NCI-H2227 treated with DMSO at 0.1 percent for 48 hours (cell line): ENCODE measurements around the gene GUCA2B.

Experiments
- DNase-seq: peaks from one replicate; lab custom pipeline; 2025; lab: John Stamatoyannopoulos, UW

Gene GUCA2B

GRCh38 chr1:42189931-42190853 lies 37.0 kb downstream of the GUCA2B start:
- DNase-seq = no peak

- no peak for DNase-seq
Measured at GRCh38 chr1:42191319-42191718, 38.1 kb downstream of the GUCA2B start.

- no peak for DNase-seq
Measured at GRCh38 chr1:42192106-42192505, 38.9 kb downstream of the GUCA2B start.

GRCh38 chr1:42195841-42196240 lies 42.6 kb downstream of the GUCA2B start:
- no peak for DNase-seq

- DNase-seq = no peak
Measured at GRCh38 chr1:42198251-42198650, 45.0 kb downstream of the GUCA2B start.

GRCh38 chr1:42201986-42202385 lies 48.8 kb downstream of the GUCA2B start:
- no peak for DNase-seq
